ENCODE measurements around the gene ATP8A1.

The ATP8A1 gene

DNA sequence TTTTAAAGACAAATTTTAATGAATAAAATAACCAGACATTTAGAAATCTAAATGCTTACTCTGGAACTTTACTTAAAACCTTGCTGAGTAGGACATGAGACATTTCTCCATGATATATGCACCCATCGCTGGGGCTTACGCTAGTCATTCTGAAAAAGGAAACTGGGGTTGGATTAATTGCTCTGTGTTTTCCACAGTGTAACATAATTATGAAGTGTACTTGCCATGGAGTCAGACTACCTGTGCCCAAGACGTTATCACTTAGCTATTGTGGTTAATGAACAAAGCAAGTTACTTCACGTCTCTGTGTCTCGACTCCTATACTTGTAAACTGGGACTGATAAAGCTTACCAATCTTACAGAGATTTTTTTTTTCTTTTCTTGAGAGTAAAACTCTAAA is 211.9 kb downstream of the ATP8A1 start:
- ChIA-PET CTCF (no interaction called here), POLR2A (no interaction called here)
- no peak overlapping the region for H3K4me3 ChIP-seq (ENCODE audit: low read depth, low read length)
- TF ChIP-seq, protein P1, sequence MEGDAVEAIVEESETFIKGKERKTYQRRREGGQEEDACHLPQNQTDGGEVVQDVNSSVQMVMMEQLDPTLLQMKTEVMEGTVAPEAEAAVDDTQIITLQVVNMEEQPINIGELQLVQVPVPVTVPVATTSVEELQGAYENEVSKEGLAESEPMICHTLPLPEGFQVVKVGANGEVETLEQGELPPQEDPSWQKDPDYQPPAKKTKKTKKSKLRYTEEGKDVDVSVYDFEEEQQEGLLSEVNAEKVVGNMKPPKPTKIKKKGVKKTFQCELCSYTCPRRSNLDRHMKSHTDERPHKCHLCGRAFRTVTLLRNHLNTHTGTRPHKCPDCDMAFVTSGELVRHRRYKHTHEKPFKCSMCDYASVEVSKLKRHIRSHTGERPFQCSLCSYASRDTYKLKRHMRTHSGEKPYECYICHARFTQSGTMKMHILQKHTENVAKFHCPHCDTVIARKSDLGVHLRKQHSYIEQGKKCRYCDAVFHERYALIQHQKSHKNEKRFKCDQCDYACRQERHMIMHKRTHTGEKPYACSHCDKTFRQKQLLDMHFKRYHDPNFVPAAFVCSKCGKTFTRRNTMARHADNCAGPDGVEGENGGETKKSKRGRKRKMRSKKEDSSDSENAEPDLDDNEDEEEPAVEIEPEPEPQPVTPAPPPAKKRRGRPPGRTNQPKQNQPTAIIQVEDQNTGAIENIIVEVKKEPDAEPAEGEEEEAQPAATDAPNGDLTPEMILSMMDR (IDR thresholded peaks at IDR 0.05; ENCODE audit: insufficient read depth, low read length, missing control alignments), result no peak
- no peak for DNase-seq (ENCODE audit: low read depth, low spot score)

DNA sequence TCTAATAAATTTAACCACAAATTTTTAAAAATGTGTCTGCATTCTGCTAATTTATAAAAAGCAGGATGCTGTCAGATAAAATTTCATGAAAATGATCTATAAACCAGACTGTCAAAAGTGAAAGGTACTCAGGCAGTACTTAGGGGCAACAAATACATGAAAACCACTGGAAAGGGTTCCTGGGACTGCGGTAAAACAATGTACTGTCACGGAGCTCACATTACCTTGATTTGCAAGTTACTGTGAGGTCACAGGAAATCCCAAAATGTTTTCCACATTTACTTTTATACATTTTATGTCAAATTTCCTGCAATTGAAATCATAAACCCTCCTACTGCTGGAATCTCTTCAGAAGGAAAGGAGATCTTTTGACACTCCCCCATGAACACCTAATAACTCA is 214.3 kb downstream of the ATP8A1 start:
- TF ChIP-seq, protein P1 (IDR thresholded peaks at IDR 0.05; ENCODE audit: insufficient read depth, low read length, missing control alignments), result no peak
- DNase-seq (ENCODE audit: low read depth, low spot score), result no peak
- POLR2A ChIA-PET, result no interaction called here
- CTCF ChIA-PET, result no interaction called here
- H3K4me3 ChIP-seq (ENCODE audit: low read depth, low read length), result no peak overlapping the region

DNA sequence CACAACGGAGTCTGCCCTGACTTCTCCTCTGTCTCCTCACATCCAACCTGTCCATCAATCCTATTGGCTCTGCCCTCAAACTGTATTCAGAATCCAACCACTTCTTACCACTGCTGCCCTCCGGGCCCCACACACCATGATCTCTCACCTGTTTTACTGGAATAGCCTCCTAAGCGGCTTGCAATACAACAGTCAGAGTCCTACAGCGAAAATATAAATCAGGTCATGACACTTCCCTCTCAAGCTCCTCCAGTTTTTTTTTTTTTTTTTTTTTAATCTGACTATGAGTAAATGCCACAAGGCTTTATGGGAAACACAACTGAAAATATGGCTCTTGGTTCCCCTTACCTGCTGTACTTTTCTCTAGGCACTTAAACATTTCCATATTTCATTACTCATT is 216.8 kb downstream of the ATP8A1 start:
- TF ChIP-seq, protein P1 (IDR thresholded peaks at IDR 0.05; ENCODE audit: insufficient read depth, low read length, missing control alignments), result no peak
- CTCF ChIA-PET, result no interaction called here
- H3K4me3 ChIP-seq (ENCODE audit: low read depth, low read length), result no peak overlapping the region
- POLR2A ChIA-PET, result no interaction called here
- no peak for DNase-seq (ENCODE audit: low read depth, low spot score)

DNA sequence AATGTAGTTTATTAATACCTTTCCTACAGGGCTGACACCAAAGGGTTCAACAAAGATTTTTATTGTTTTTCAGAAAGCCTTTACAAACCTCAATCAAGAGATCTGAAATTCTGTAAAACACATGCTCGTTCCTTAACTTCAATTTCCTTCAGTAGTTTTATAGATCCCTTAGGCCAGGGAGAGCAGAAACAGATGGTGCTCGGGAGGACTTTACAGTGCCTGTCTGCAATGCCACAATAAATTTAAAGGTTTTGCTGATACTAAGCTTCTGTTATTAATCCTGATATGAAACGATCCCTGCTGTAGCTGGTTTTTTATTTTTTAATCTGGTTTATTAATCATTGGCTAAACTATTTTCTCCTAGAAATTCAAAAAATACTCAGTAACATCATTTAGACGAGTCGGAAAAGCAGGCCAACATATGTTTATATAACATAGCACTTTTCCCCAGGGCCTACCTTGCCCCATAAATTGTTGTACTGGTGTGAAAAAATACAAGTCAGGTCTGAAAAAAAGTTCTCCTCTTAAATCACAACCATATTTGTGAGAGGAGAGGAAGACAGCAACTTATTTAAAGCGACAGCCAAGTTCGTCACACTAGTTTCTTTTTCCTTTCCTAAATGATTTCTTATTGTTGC is 219.9 kb downstream of the ATP8A1 start:
- no peak overlapping the region for H3K4me3 ChIP-seq (ENCODE audit: low read depth, low read length)
- POLR2A ChIA-PET, result no interaction called here
- TF ChIP-seq, protein P1 (IDR thresholded peaks at IDR 0.05; ENCODE audit: insufficient read depth, low read length, missing control alignments), result no peak
- CTCF ChIA-PET, result no interaction called here
- no peak for DNase-seq (ENCODE audit: low read depth, low spot score)

DNA sequence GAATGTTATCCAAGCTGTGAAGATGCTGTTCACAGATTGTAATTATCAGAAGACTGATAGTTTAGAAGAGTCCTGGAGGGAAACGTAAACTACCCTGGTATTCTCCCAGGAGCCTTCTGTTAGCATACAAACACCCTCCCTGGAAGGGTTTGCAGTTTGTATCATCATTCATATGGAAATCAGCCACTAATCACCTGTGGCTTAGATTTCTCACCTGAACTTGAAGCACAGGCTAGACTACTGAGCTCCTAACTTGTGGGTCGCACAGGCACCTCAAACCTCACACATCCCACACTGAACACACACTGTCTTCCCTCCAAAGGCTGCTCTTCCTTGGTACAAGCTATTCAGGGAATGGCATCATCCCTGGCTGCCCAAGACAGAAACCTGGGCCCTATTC is 228.9 kb downstream of the ATP8A1 start:
- POLR2A ChIA-PET, result no interaction called here

DNA sequence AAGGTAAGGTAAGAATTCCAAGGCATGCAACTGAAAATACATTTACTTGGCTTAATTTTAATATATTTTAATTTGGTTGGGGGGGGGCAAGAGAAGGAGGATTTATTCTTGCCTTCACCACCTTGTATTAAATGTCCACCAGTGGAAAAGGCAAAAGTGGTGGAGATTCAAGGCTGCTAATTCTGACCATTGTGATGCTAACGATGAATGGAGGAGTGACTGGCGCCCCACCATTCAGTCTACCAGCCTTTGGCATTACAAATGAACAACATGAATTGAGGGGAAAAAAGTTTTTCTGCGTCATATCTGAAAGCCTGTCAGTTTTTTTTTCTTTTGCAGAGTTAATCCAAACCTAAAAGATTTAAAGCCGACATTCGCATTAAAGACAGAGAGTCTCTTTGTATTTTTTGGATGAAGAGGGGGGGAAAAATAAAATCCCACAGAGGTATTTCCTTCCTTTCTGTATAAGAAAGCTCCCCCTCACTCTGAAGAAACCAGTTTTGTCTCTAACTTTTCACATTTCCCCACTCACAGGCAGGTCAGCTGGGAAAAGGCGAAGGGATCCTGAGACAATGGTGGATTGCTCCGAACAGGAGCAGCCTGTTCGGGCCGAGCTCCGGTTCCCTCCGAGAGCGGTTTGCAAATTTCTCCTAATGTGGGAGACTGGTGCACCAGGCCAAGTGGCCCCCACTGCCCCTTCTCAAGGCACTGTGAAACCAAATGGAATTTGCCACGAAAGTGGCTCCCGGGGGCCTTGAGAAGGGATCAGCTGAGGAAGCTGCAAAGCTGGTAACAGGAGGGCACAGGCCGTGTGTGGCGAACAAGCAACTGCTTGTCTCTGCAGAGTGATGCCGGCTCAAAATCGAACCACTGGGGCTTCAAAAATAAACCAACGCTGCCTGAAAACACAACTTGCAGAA is 231.5 kb downstream of the ATP8A1 start:
- TF ChIP-seq, protein P1 (IDR thresholded peaks at IDR 0.05; ENCODE audit: insufficient read depth, low read length, missing control alignments), result no peak
- H3K4me3 ChIP-seq (ENCODE audit: low read depth, low read length), result no peak overlapping the region
- CTCF ChIA-PET, result no interaction called here
- POLR2A ChIA-PET, result no interaction called here
- no peak for DNase-seq (ENCODE audit: low read depth, low spot score)

More for the DNA sequence above, 228.9 kb downstream of the ATP8A1 start:
- CTCF ChIA-PET, result no interaction called here
- H3K4me3 ChIP-seq (ENCODE audit: low read depth, low read length), result no peak overlapping the region
- TF ChIP-seq, protein P1 (IDR thresholded peaks at IDR 0.05; ENCODE audit: insufficient read depth, low read length, missing control alignments), result no peak
- no peak for DNase-seq (ENCODE audit: low read depth, low spot score)
